ENCODE measurements around the gene IDE.
A peak's percentile ranks its signal among the peaks of the same experiment; 100 is the strongest.
"Not testable (repeated sequence)": the region's sequence is repeated elsewhere in the genome, so short reads cannot be mapped to it uniquely, and the experiment has no call there.

The IDE gene

GRCh38 chr10:92592761-92593618 lies 19.1 kb upstream of the IDE start, which contains the start of gene KIF11:
KIF11 (plus strand) TSS chr10:92593130; CDS start chr10:92593376, 246 bp downstream.
- Histone ChIP-seq H3K27me3 (ENCODE audit: low read depth, low read length) (no peaks in the 10 kb centered on the region), H3K4me1 (ENCODE audit: low read length) (peaks cover 28% of the 10 kb centered on the region), H2AFZ (ENCODE audit: low read depth, low read length) (peak within 1 kb of the TSS; percentile 63), H4K20me1 (ENCODE audit: insufficient read depth, low read length) (peaks cover 31% of the 10 kb centered on the region), H3K27ac (ENCODE audit: low read length) (peak within 1 kb of the TSS; percentile 95), H3K4me3 (ENCODE audit: low read length) (peak within 1 kb of the TSS; percentile 97), H3K36me3 (replicated peaks; ENCODE audit: low read depth, low read length) (peaks cover 7% of the 10 kb centered on the region), H3K4me2 (ENCODE audit: low read length) (peak within 1 kb of the TSS; percentile 94), H3K9ac (ENCODE audit: low read length) (peak within 1 kb of the TSS; percentile 98), H3K79me2 (ENCODE audit: low read length) (peaks cover 51% of the 10 kb centered on the region), H3K9me3 (ENCODE audit: insufficient read depth, low read length) (no peaks in the 10 kb centered on the region)
- TF ChIP-seq EZH2phosphoT487 (IDR thresholded peaks at IDR 0.05; ENCODE audit: low read depth) = no peak
- no peak for TF ChIP-seq CTCF (IDR thresholded peaks at IDR 0.05; ENCODE audit: low read depth, low read length)

GRCh38 chr10:92591550-92592022 lies 17.7 kb upstream of the IDE start:
- Histone ChIP-seq H3K27me3 (ENCODE audit: low read depth, low read length) (no peaks in the 10 kb centered on the region), H3K36me3 (replicated peaks; ENCODE audit: low read depth, low read length) (peaks cover 4% of the 10 kb centered on the region), H2AFZ (ENCODE audit: low read depth, low read length) (peak overlapping the region; percentile 63), H3K4me1 (ENCODE audit: low read length) (peaks cover 23% of the 10 kb centered on the region), H4K20me1 (ENCODE audit: insufficient read depth, low read length) (peaks cover 19% of the 10 kb centered on the region), H3K9me3 (ENCODE audit: insufficient read depth, low read length) (no peaks in the 10 kb centered on the region), H3K4me2 (ENCODE audit: low read length) (peak overlapping the region; percentile 89), H3K79me2 (ENCODE audit: low read length) (peaks cover 37% of the 10 kb centered on the region), H3K27ac (ENCODE audit: low read length) (peak overlapping the region; percentile 95), H3K4me3 (ENCODE audit: low read length) (peak overlapping the region; percentile 97), H3K9ac (ENCODE audit: low read length) (peak overlapping the region; percentile 98)
- TF ChIP-seq EZH2phosphoT487 (IDR thresholded peaks at IDR 0.05; ENCODE audit: low read depth) = no peak
- no peak for TF ChIP-seq CTCF (IDR thresholded peaks at IDR 0.05; ENCODE audit: low read depth, low read length)

GRCh38 chr10:92590623-92591549 lies 17.0 kb upstream of the IDE start:
- H3K4me2 ChIP-seq (ENCODE audit: low read length) = peak overlapping the region; percentile 89
- TF ChIP-seq CTCF (IDR thresholded peaks at IDR 0.05; ENCODE audit: low read depth, low read length) (peak; percentile 49), EZH2phosphoT487 (IDR thresholded peaks at IDR 0.05; ENCODE audit: low read depth) (no peak)
- peak overlapping the region; percentile 98 for H3K9ac ChIP-seq (ENCODE audit: low read length)
- H3K27ac ChIP-seq (ENCODE audit: low read length) = peak overlapping the region; percentile 95
- peaks cover 13% of the 10 kb centered on the region for H4K20me1 ChIP-seq (ENCODE audit: insufficient read depth, low read length)
- peaks cover 30% of the 10 kb centered on the region for H3K79me2 ChIP-seq (ENCODE audit: low read length)
- H3K4me3 ChIP-seq (ENCODE audit: low read length) = peak overlapping the region; percentile 97
- H3K27me3 ChIP-seq (ENCODE audit: low read depth, low read length) = no peaks in the 10 kb centered on the region
- peaks cover 4% of the 10 kb centered on the region for H3K36me3 ChIP-seq (replicated peaks; ENCODE audit: low read depth, low read length)
- H2AFZ ChIP-seq (ENCODE audit: low read depth, low read length) = peak overlapping the region; percentile 55
- H3K4me1 ChIP-seq (ENCODE audit: low read length) = peaks cover 17% of the 10 kb centered on the region
- H3K9me3 ChIP-seq (ENCODE audit: insufficient read depth, low read length) = no peaks in the 10 kb centered on the region

DNA sequence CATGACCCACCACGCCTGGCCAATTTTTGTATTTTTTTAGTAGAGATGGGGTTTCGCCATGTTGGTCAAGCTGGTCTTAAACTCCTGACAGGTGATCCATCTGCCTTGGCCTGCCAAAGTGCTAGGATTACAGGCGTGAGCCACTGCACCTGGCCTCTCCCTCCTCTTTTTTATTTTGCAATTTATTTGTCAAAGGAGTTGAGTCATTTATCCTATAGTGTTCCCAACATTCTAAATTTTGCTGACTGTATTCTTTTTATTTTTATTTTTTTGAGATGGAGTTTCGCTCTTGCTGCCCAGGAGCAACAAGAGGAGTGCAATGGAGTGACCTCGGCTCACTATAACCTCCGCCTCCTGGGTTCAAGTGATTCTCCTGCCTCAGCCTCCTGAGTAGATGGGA lies 8.5 kb upstream of the IDE start:
- not testable (repeated sequence) for H3K27ac ChIP-seq (ENCODE audit: low read length); H4K20me1 ChIP-seq (ENCODE audit: insufficient read depth, low read length); H3K36me3 ChIP-seq (replicated peaks; ENCODE audit: low read depth, low read length); H3K27me3 ChIP-seq (ENCODE audit: low read depth, low read length); H3K9me3 ChIP-seq (ENCODE audit: insufficient read depth, low read length); H2AFZ ChIP-seq (ENCODE audit: low read depth, low read length); H3K4me2 ChIP-seq (ENCODE audit: low read length); H3K79me2 ChIP-seq (ENCODE audit: low read length); H3K4me3 ChIP-seq (ENCODE audit: low read length); H3K9ac ChIP-seq (ENCODE audit: low read length); H3K4me1 ChIP-seq (ENCODE audit: low read length)

Measured in OCI-LY3 (cell line).